SK-N-SH (cell line): Measurements from ENCODE around the gene TICAM2. TPM values are rescaled to one million over a fixed set of nuclear protein-coding genes. Genes with fewer than 3 reads are reported as not detected.

ENCODE experiments used
- CTCF ChIA-PET: fragments of 300-600, 350-600 bp; formaldehyde crosslinking; extraction: SDS; loops from one replicate; lab custom pipeline; 2021; lab: Yijun Ruan, JAX
- POLR2A ChIA-PET: fragments of 350-600 bp; sonication (Branson Sonifier 250); formaldehyde crosslinking; extraction: SDS; loops from one replicate; lab custom pipeline; 2020; ENCODE audit warnings: antibody characterized with exemption, inconsistent platforms; lab: Yijun Ruan, JAX
- DNase-seq: peaks from one replicate; pipeline ENCODE4 v3.0.0; 2012
- H2AFZ ChIP-seq: fragments of 200-600 bp; sonication (generic); 2 replicates; pipeline ENCODE4 v1.8.1; 2016; ENCODE audit warnings: antibody characterized with exemption, mild to moderate bottlenecking, low read depth
- H3F3A ChIP-seq: fragments of 200-600 bp; sonication (generic); replicated peaks from 2 replicates; pipeline ENCODE3; 2016; ENCODE audit warnings: antibody characterized with exemption, mild to moderate bottlenecking; ENCODE audit not compliant: insufficient read depth
- H3K27ac ChIP-seq, 2 experiments: fragments of 200-500 bp in 1 of 2; fragments of 200-600 bp in 1 of 2; sonication (Bioruptor generic) in 1 of 2; sonication (generic), shearing (Covaris generic) in 1 of 2; 2 replicates each; pipeline versions ENCODE4 v1.5.1 to v1.6.1; 2014 to 2016; ENCODE audit warnings: low read depth in 2 of 2, inconsistent platforms in 1 of 2, low read length in 1 of 2, mild to moderate bottlenecking in 1 of 2, mixed read lengths in 1 of 2
- H3K27me3 ChIP-seq: fragments of 200-600 bp; sonication (generic), shearing (Covaris generic); 2 replicates; pipeline ENCODE4 v1.6.1; 2016; ENCODE audit warnings: mixed run types; ENCODE audit not compliant: insufficient read depth
- H3K36me3 ChIP-seq, 2 experiments: fragments of 200-500 bp in 1 of 2; fragments of 200-600 bp in 1 of 2; sonication (Bioruptor generic) in 1 of 2; sonication (generic) in 1 of 2; replicated peaks in 1 of 2; 2 replicates each; pipeline versions ENCODE3 to v1.5.1; 2014 to 2016; ENCODE audit warnings: low read length in 1 of 2, mild to moderate bottlenecking in 1 of 2; ENCODE audit not compliant: insufficient read depth in 2 of 2, control insufficient read depth in 1 of 2
- H3K4me1 ChIP-seq, 2 experiments: fragments of 200-500 bp in 1 of 2; fragments of 200-600 bp in 1 of 2; sonication (Bioruptor generic) in 1 of 2; sonication (generic), shearing (Covaris generic) in 1 of 2; 2 replicates each; pipeline versions ENCODE4 v1.5.1 to v1.6.1; 2014 to 2016; ENCODE audit warnings: low read depth in 1 of 2, low read length in 1 of 2, mixed run types in 1 of 2; ENCODE audit not compliant: insufficient read depth in 2 of 2, control insufficient read depth in 1 of 2
- H3K4me2 ChIP-seq: fragments of 200-600 bp; sonication (generic), shearing (Covaris generic); 2 replicates; pipeline ENCODE4 v1.6.1; 2017; ENCODE audit warnings: mixed run types
- H3K4me3 ChIP-seq, 2 experiments: fragments of 200-500 bp in 1 of 2; fragments of 200-600 bp in 1 of 2; sonication (Bioruptor generic) in 1 of 2; sonication (generic), shearing (Covaris generic) in 1 of 2; 2 replicates each; pipeline versions ENCODE4 v1.5.1 to v1.8.1; 2014 to 2016; ENCODE audit warnings: low read depth in 2 of 2, inconsistent platforms in 1 of 2, low read length in 1 of 2, mild to moderate bottlenecking in 1 of 2, mixed read lengths in 1 of 2, moderate library complexity in 1 of 2
- H3K79me2 ChIP-seq: fragments of 200-600 bp; sonication (generic); 2 replicates; pipeline ENCODE4 v1.8.1; 2017; ENCODE audit warnings: mild to moderate bottlenecking; ENCODE audit not compliant: insufficient read depth
- H3K9ac ChIP-seq: fragments of 200-600 bp; sonication (generic); 2 replicates; pipeline ENCODE4 v1.6.1; 2017; ENCODE audit warnings: mixed run types
- H3K9me2 ChIP-seq: fragments of 200-600 bp; sonication (generic); 2 replicates; pipeline ENCODE4 v1.6.1; 2017; ENCODE audit warnings: mixed run types
- H3K9me3 ChIP-seq: fragments of 200-600 bp; sonication (generic); 2 replicates; pipeline ENCODE4 v1.6.1; 2017; ENCODE audit warnings: mixed run types, mild to moderate bottlenecking, moderate library complexity
- H4K20me1 ChIP-seq: fragments of 200-600 bp; sonication (generic); 2 replicates; pipeline ENCODE4 v1.6.1; 2017; ENCODE audit warnings: mild to moderate bottlenecking, mixed run types; ENCODE audit not compliant: insufficient read depth
- CHD2 ChIP-seq: fragments of 150-350 bp; IDR thresholded peaks from 2 replicates; pipeline ENCODE4 v1.6.1; 2018; ENCODE audit warnings: low read length; ENCODE audit not compliant: partially characterized antibody
- ELF1 ChIP-seq: IDR thresholded peaks from 2 replicates; pipeline ENCODE4 v1.4.0; 2012
- EP300 ChIP-seq, 2 experiments: IDR thresholded peaks; 2 replicates each; pipeline versions ENCODE4 v1.4.0 to v1.6.1; 2012; ENCODE audit warnings: borderline replicate concordance in 1 of 2, low read depth in 1 of 2, low read length in 1 of 2
- FOXJ3 ChIP-seq: sonication (generic); formaldehyde crosslinking; IDR thresholded peaks from 2 replicates; pipeline ENCODE4 v1.5.1; 2020; ENCODE audit warnings: mild to moderate bottlenecking, missing genetic modification reagents
- GABPA ChIP-seq: IDR thresholded peaks from 2 replicates; pipeline ENCODE4 v1.4.0; 2012; ENCODE audit warnings: low read depth, mild to moderate bottlenecking
- NFIC ChIP-seq: IDR thresholded peaks from 2 replicates; pipeline ENCODE4 v1.4.0; 2012; ENCODE audit warnings: borderline replicate concordance
- POLR2AphosphoS5 ChIP-seq: IDR thresholded peaks from 2 replicates; pipeline ENCODE4 v1.6.1; 2012; ENCODE audit warnings: low read depth, low read length
- RAD21 ChIP-seq: IDR thresholded peaks from 2 replicates; pipeline ENCODE4 v1.6.1; 2012; ENCODE audit warnings: mild to moderate bottlenecking, low read length
- RXRA ChIP-seq: IDR thresholded peaks from 2 replicates; pipeline ENCODE4 v1.4.0; 2012; ENCODE audit warnings: low read depth, mild to moderate bottlenecking, borderline replicate concordance
- SIN3A ChIP-seq: IDR thresholded peaks from 2 replicates; pipeline ENCODE4 v1.6.1; 2012; ENCODE audit warnings: low read depth, mild to moderate bottlenecking, low read length, moderate library complexity, borderline replicate concordance
- SMC3 ChIP-seq: IDR thresholded peaks from 2 replicates; pipeline ENCODE4 v1.6.1; 2012; ENCODE audit warnings: low read depth, low read length, improper control_type of control experiment
- TAF1 ChIP-seq: IDR thresholded peaks from 2 replicates; pipeline ENCODE4 v1.6.1; 2012; ENCODE audit warnings: low read depth, mild to moderate bottlenecking, low read length, moderate library complexity, borderline replicate concordance
- WGBS: methylation state at CpG from one replicate; pipeline ENCODE4 v1.1.6; 2017; ENCODE audit warnings: low lambda C conversion rate; 5-methylcytosine and 5-hydroxymethylcytosine counted together
- polyA plus RNA-seq, 3 experiments: library from polyadenylated mRNA; depleted of rRNA; stranded (reverse); fragments of >200 nt; gene quantifications; 2 replicates each; pipeline ENCODE4 v1.2.3, GENCODE V29; 2012
- TF ChIP-seq, protein P1 (sequence below): IDR thresholded peaks from 2 replicates; pipeline ENCODE4 v1.4.0; 2012; ENCODE audit warnings: low read depth, borderline replicate concordance

Gene TICAM2
- polyA plus RNA-seq, 1 of the 3 experiments (the other 2 are of a cell fraction), result not detected

DNA sequence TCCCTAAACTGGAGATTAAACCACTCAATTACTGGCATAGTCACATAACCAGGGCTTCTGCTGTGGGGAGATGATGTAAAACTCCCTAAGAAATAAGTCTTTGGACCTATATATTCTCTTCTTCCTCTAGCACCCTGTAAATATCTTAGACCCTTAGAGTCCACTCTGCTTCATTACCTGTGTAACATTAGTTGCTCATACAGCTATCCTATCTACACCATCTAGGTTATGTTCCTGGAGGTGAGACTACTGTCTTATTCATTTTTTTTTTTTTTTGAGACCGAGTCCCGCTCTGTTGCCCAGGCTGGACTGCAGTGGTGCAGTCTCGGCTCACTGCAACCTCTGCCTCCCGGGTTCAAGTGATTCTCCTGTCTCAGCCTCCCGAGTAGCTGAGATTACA lies 9.6 kb upstream of the TICAM2 start:
- no peak for DNase-seq
- Histone ChIP-seq H3K27me3 (no peaks in the 10 kb centered on the region), H2AFZ (no peak overlapping the region), H4K20me1 (no peaks in the 10 kb centered on the region; the same call in 1 of the 2 replicates), H3K27ac (no peak overlapping the region), H3K9ac (no peak overlapping the region), H3K4me2 (no peak overlapping the region), H3K9me3 (no peaks in the 10 kb centered on the region), H3K9me2 (no peaks in the 10 kb centered on the region)
- 98% methylated on average over 5 of the region's 5 CpGs for WGBS
- POLR2A ChIA-PET, result no interaction called here
- TF ChIP-seq NFIC (no peak), POLR2AphosphoS5 (no peak), GABPA (no peak), EP300 (IDR thresholded peaks at IDR 0.05; ENCODE audit: borderline replicate concordance in 1 of 2, low read depth in 1 of 2, low read length in 1 of 2) (no peak), SMC3 (no peak), FOXJ3 (CRISPR knock-in tag) (no peak), TAF1 (no peak), CHD2 (no peak)
- TF ChIP-seq, protein P1, sequence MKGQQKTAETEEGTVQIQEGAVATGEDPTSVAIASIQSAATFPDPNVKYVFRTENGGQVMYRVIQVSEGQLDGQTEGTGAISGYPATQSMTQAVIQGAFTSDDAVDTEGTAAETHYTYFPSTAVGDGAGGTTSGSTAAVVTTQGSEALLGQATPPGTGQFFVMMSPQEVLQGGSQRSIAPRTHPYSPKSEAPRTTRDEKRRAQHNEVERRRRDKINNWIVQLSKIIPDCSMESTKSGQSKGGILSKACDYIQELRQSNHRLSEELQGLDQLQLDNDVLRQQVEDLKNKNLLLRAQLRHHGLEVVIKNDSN, result no peak
- TF ChIP-seq, all 33 proteins: peak for 0
- CTCF ChIA-PET, result no interaction called here
- no peak overlapping the region for H3K4me3 ChIP-seq
- no peaks in the 10 kb centered on the region for H3F3A ChIP-seq
- H3K4me1 ChIP-seq, result no peaks in the 10 kb centered on the region
- H3K79me2 ChIP-seq, result peaks cover 48% of the 10 kb centered on the region
- H3K36me3 ChIP-seq, result peaks cover 78% of the 10 kb centered on the region in 2 experiments

DNA sequence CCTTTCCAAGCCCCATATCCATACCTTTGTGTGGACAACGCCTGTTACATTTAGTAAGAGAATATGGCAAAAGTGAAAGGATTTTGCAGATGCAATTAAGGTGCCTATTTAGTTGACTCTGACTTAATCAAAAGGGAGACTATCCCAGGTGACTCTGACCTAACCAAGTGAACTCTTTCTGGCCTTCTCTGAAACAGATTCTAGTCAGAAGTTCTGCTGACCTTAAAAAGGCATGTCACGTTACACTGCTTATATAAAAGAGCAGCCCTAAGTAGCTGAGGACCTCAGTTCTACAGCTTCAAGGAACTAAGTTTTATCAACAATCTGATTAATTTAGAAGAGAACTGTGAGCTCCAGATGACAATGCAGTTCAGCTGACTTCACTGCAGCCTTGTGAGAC lies 5.7 kb upstream of the TICAM2 start:
- ChIA-PET CTCF (interaction anchor here (0.7 kb wide), 1 partner anchor 16 kb away, joined by 3 read pairs; no protein-coding TSS in a partner anchor), POLR2A (no interaction called here)
- no peaks in the 10 kb centered on the region for H3K4me1 ChIP-seq
- no peak overlapping the region for H3K9ac ChIP-seq
- no peak overlapping the region for H3K4me3 ChIP-seq
- H3K9me3 ChIP-seq, result no peaks in the 10 kb centered on the region
- peaks cover 44% of the 10 kb centered on the region; the same call in 1 of the 2 replicates for H3K79me2 ChIP-seq
- no peak for DNase-seq
- WGBS, result 97% methylated on average over 2 of the region's 2 CpGs
- H2AFZ ChIP-seq, result no peak overlapping the region
- no peaks in the 10 kb centered on the region for H4K20me1 ChIP-seq
- no peaks in the 10 kb centered on the region for H3K9me2 ChIP-seq
- no peak overlapping the region; a peak in 1 of 4 replicates for H3K27ac ChIP-seq
- TF ChIP-seq RAD21 (no peak), RXRA (no peak), SIN3A (no peak), ELF1 (no peak)
- TF ChIP-seq, all 33 proteins: peak for 0
- Histone ChIP-seq H3F3A (no peaks in the 10 kb centered on the region), H3K36me3 (peaks cover 65 to 67% of the 10 kb centered on the region in 2 experiments), H3K4me2 (no peak overlapping the region), H3K27me3 (no peaks in the 10 kb centered on the region)

GRCh38 chr5:115605436-115605835 lies 3.2 kb upstream of the TICAM2 start:
- peaks cover 46 to 52% of the 10 kb centered on the region in 2 experiments for H3K36me3 ChIP-seq
- H3K27me3 ChIP-seq, result no peaks in the 10 kb centered on the region
- CTCF ChIA-PET, result interaction anchor here (0.6 to 0.7 kb wide), 2 partner anchors 18 to 296 kb away, joined by 3 read pairs; no protein-coding TSS in a partner anchor

More at GRCh38 chr5:115605436-115605835, 3.2 kb upstream of the TICAM2 start:
- H4K20me1 ChIP-seq, result no peaks in the 10 kb centered on the region
- 96% methylated on average over 3 of the region's 3 CpGs for WGBS
- no peaks in the 10 kb centered on the region for H3K9me2 ChIP-seq
- no peak for TF ChIP-seq RAD21
- no peak overlapping the region for H3K27ac ChIP-seq
- H3K4me1 ChIP-seq, result no peaks in the 10 kb centered on the region; a peak in 2 of 4 replicates
- H3F3A ChIP-seq, result peaks cover 7% of the 10 kb centered on the region
- no peak for DNase-seq
- no peaks in the 10 kb centered on the region for H3K9me3 ChIP-seq
- no peak overlapping the region for H3K9ac ChIP-seq
- H3K79me2 ChIP-seq, result peaks cover 40% of the 10 kb centered on the region; the same call in 1 of the 2 replicates
- no peak overlapping the region for H3K4me3 ChIP-seq
- POLR2A ChIA-PET, result no interaction called here
- H2AFZ ChIP-seq, result no peak overlapping the region
- H3K4me2 ChIP-seq, result no peak overlapping the region
